ENCODE measurements around the gene SPATC1L. TPM values are rescaled to one million over a fixed set of nuclear protein-coding genes. Genes with fewer than 3 reads are reported as not detected.
"Not testable (repeated sequence)": the region's sequence is repeated elsewhere in the genome, so short reads cannot be mapped to it uniquely, and the experiment has no call there.

SPATC1L gene
- total and polyA plus RNA-seq, 2 of the 8 experiments (the other 6 are each of a cell fraction or from before 2014, with no cell fraction given) = 24.9 to 50.0 TPM

GRCh38 chr21:46140352-46141003 is 43.8 kb downstream of the SPATC1L start:
- H4K5ac ChIP-seq (ENCODE audit: insufficient read length, low read depth, low read length); H4K91ac ChIP-seq (replicated peaks; ENCODE audit: insufficient read length, low read length); H3K23ac ChIP-seq (ENCODE audit: insufficient read length); H3K4ac ChIP-seq (replicated peaks; ENCODE audit: insufficient read length, low read depth, low read length); H2BK120ac ChIP-seq (replicated peaks; ENCODE audit: low read depth, low read length); DNase-seq (ENCODE audit: low read depth in 1 of 2, low spot score in 2 of 2); H3K18ac ChIP-seq (ENCODE audit: extremely low read depth, low read length); H3K27ac ChIP-seq (ENCODE audit: low read depth, low read length); H3K23me2 ChIP-seq (ENCODE audit: low read depth, low read length); H3K56ac ChIP-seq (replicated peaks; ENCODE audit: insufficient read length, low read depth, low read length); H3K14ac ChIP-seq (ENCODE audit: insufficient read length); H3K9me3 ChIP-seq (ENCODE audit: insufficient read depth in 2 of 2, low read depth in 1 of 2, low read length in 1 of 2); H4K20me1 ChIP-seq (replicated peaks in 1 of 2; ENCODE audit: control insufficient read depth in 1 of 2, insufficient read depth in 2 of 2, low read length in 2 of 2); H3K79me1 ChIP-seq (ENCODE audit: low read depth, low read length); H3K36me3 ChIP-seq (ENCODE audit: control insufficient read depth in 2 of 4, insufficient read depth in 4 of 4, low read length in 3 of 4); H3K4me1 ChIP-seq (replicated peaks in 1 of 4; ENCODE audit: control insufficient read depth in 3 of 4, insufficient read depth in 4 of 4, low read length in 3 of 4); H3K79me2 ChIP-seq (ENCODE audit: control insufficient read depth in 1 of 2, insufficient read depth in 2 of 2, low read length in 2 of 2); H2BK5ac ChIP-seq (ENCODE audit: low read depth, low read length): not testable (repeated sequence)
- H2AK5ac ChIP-seq (ENCODE audit: low read depth, low read length) = peak overlapping the region; percentile 75; the same call in 1 of the 2 replicates
- CTCF ChIA-PET (ENCODE audit: partially characterized antibody) = interaction anchor here (0.6 to 4.1 kb wide), 4 partner anchors 9 to 196 kb away, joined by 3 to 47 read pairs (median 21); no protein-coding TSS in a partner anchor
- H4K8ac ChIP-seq (ENCODE audit: extremely low read depth, insufficient read depth, low read length) = 0 out of 2 replicates have a peak overlapping the region, but pooled peaks have one; percentile 3
- POLR2A ChIA-PET (ENCODE audit: partially characterized antibody) = interaction anchor here (1.3 to 3.6 kb wide), 3 partner anchors 11 to 165 kb away, joined by 3 to 12 read pairs (median 6); partner anchors contain the start of gene COL6A1
- peak overlapping the region; percentile 92; the same call in 1 of the 2 replicates for H2BK15ac ChIP-seq (ENCODE audit: low read length)
- FAIRE-seq = peak; percentile 71
- WGBS, 2 experiments (ENCODE audit: extremely low coverage in 1 of 2, insufficient coverage in 1 of 2, insufficient read length in 1 of 2, insufficient replicate concordance in 2 of 2, low coverage in 1 of 2, low lambda C conversion rate in 2 of 2, missing lambda C conversion rate in 1 of 2) = 50% methylated on average over 27 of the region's 29 CpGs; no CpG with 5 or more reads in 1 of the 2 experiments
- 0 out of 2 replicates have a peak overlapping the region, but pooled peaks have one; percentile 78 for H2AFZ ChIP-seq (ENCODE audit: low read length)
- peak overlapping the region; percentile 57 to 78 for H3K4me2 ChIP-seq (ENCODE audit: insufficient read depth in 1 of 2, low read depth in 2 of 2, low read length in 2 of 2)
- peak overlapping the region; percentile 50; the same call in 1 of the 2 replicates for H2BK12ac ChIP-seq (ENCODE audit: low read depth, low read length)
- H3K9ac ChIP-seq (replicated peaks in 1 of 4; ENCODE audit: extremely low read depth in 1 of 4, low read depth in 3 of 4, low read length in 3 of 4) = peak overlapping the region in 1 of 4 experiments; percentile 24; a peak in 2 of 7 replicates
- H3K4me3 ChIP-seq (ENCODE audit: extremely low read depth in 1 of 4, insufficient read depth in 2 of 4, low read depth in 3 of 4, low read length in 4 of 4) = peak overlapping the region; percentile 17 to 53 (median 22); a peak in 7 of 8 replicates
- 0 out of 2 replicates have a peak overlapping the region, but pooled peaks have one; percentile 90 for H2BK20ac ChIP-seq (ENCODE audit: low read length)
- peaks cover 0 to 24% (median 8%) of the 10 kb centered on the region in 4 experiments; a peak in 4 of 7 replicates for H3K27me3 ChIP-seq (replicated peaks in 1 of 4; ENCODE audit: control insufficient read depth in 3 of 4, extremely low read depth in 1 of 4, insufficient read depth in 3 of 4, low read length in 3 of 4)
